HCT116 (cell line): Measurements from ENCODE around the gene CACNA1E. TPM values are rescaled to one million over a fixed set of nuclear protein-coding genes. Genes with fewer than 3 reads are reported as not detected.

Source experiments
- ATAC-seq: fragments of 200-7000 bp; cut with Tn5 transposase; 2 replicates; pipeline ENCODE4 v1.9.1; 2020; ENCODE audit warnings: mild to moderate bottlenecking, moderate library complexity
- BruUV-seq: library from RNA; stranded (reverse); fragments of 400-500 nt; replicated peaks from 2 replicates; lab custom pipeline; 2021; lab: Mats Ljungman, UMichigan
- CTCF ChIA-PET: fragments of 300-600 bp; sonication (Branson Sonifier 250); formaldehyde crosslinking; loops from one replicate; lab custom pipeline; 2021; ENCODE audit warnings: antibody characterized with exemption; lab: Charles Lee
- POLR2A ChIA-PET: fragments of 300-600, 350-600 bp; sonication (Branson Sonifier 250); formaldehyde crosslinking; loops from one replicate; lab custom pipeline; 2021; ENCODE audit warnings: antibody characterized with exemption; lab: Charles Lee
- RAD21 ChIA-PET, 2 experiments: fragments of 300-600 bp; sonication (Branson Sonifier 250); formaldehyde crosslinking; loops; one replicate each; lab custom pipeline; 2023; ENCODE audit warnings: low total read pairs in 2 of 2; ENCODE audit not compliant: uncharacterized antibody in 2 of 2, unreplicated experiment in 2 of 2, low non-redundant PET in 1 of 2; lab: Charles Lee
- DNase-seq: peaks from one replicate; pipeline ENCODE4 v3.0.0-alpha.2; 2010; ENCODE audit warnings: low read depth, low spot score
- H2AFZ ChIP-seq: fragments of 200-600 bp; shearing (Covaris generic), sonication (generic); 2 replicates; pipeline ENCODE4 v1.6.1; 2017; ENCODE audit warnings: low read depth, mixed run types, mixed read lengths, antibody characterized with exemption, low read length; ENCODE audit not compliant: poor library complexity, severe bottlenecking
- H3K27ac ChIP-seq: 2 replicates; pipeline ENCODE4 v1.5.1; 2012; ENCODE audit warnings: low read depth, low read length
- H3K27me3 ChIP-seq: fragments of 200-600 bp; sonication (generic); 2 replicates; pipeline ENCODE4 v1.6.1; 2016; ENCODE audit warnings: mixed run types, low read length, mixed read lengths; ENCODE audit not compliant: insufficient read depth
- H3K36me3 ChIP-seq, 2 experiments: fragments of 200-500 bp in 1 of 2; fragments of 200-600 bp in 1 of 2; sonication (Bioruptor generic) in 1 of 2; sonication (generic) in 1 of 2; 2 replicates each; pipeline versions ENCODE4 v1.5.1 to v1.6.1; 2014 to 2016; ENCODE audit warnings: low read length in 2 of 2, inconsistent platforms in 1 of 2, mixed read lengths in 1 of 2, mixed run types in 1 of 2; ENCODE audit not compliant: insufficient read depth in 2 of 2, control insufficient read depth in 1 of 2
- H3K4me1 ChIP-seq, 2 experiments: fragments of 200-600 bp in 1 of 2; sonication (generic) in 1 of 2; 2 replicates each; pipeline versions ENCODE4 v1.5.1 to v1.6.1; 2012 to 2017; ENCODE audit warnings: low read length in 2 of 2, inconsistent platforms in 1 of 2, mild to moderate bottlenecking in 1 of 2, mixed read lengths in 1 of 2, mixed run types in 1 of 2, moderate library complexity in 1 of 2; ENCODE audit not compliant: insufficient read depth in 2 of 2, control insufficient read depth in 1 of 2
- H3K4me2 ChIP-seq: fragments of 200-600 bp; sonication (generic); 2 replicates; pipeline ENCODE4 v1.6.1; 2017; ENCODE audit warnings: mixed run types, low read length, mixed read lengths
- H3K4me3 ChIP-seq, 2 experiments: fragments of 200-600 bp in 1 of 2; sonication (generic) in 1 of 2; replicated peaks in 1 of 2; 2 replicates each; pipeline ENCODE4 v1.5.1; 2011 to 2016; ENCODE audit warnings: low read length in 2 of 2, control low read depth in 1 of 2, low read depth in 1 of 2, mild to moderate bottlenecking in 1 of 2, mixed read lengths in 1 of 2, mixed run types in 1 of 2
- H3K79me2 ChIP-seq: fragments of 200-600 bp; sonication (generic); 2 replicates; pipeline ENCODE4 v1.6.1; 2017; ENCODE audit warnings: mild to moderate bottlenecking, mixed run types, low read length, moderate library complexity, mixed read lengths; ENCODE audit not compliant: insufficient read depth
- H3K9ac ChIP-seq: fragments of 200-600 bp; sonication (generic); 2 replicates; pipeline ENCODE4 v1.6.1; 2016; ENCODE audit warnings: low read length, mixed read lengths
- H3K9me2 ChIP-seq: fragments of 200-600 bp; sonication (generic), shearing (Covaris generic); 2 replicates; pipeline ENCODE4 v1.6.1; 2017; ENCODE audit warnings: mixed run types, mild to moderate bottlenecking, moderate library complexity; ENCODE audit not compliant: insufficient read depth
- H3K9me3 ChIP-seq, 2 experiments: fragments of 200-500 bp in 1 of 2; fragments of 200-600 bp in 1 of 2; sonication (Bioruptor generic) in 1 of 2; sonication (generic) in 1 of 2; 2 replicates each; pipeline ENCODE4 v1.6.1; 2014 to 2017; ENCODE audit warnings: low read length in 2 of 2, mixed read lengths in 2 of 2, inconsistent platforms in 1 of 2, low read depth in 1 of 2, mild to moderate bottlenecking in 1 of 2, mixed run types in 1 of 2, moderate library complexity in 1 of 2; ENCODE audit not compliant: control insufficient read depth in 1 of 2, insufficient read depth in 1 of 2
- H4K20me1 ChIP-seq: fragments of 200-600 bp; sonication (generic), shearing (Covaris generic); 2 replicates; pipeline ENCODE4 v1.6.1; 2017; ENCODE audit warnings: mixed run types, mild to moderate bottlenecking, moderate library complexity; ENCODE audit not compliant: insufficient read depth
- CBX3 ChIP-seq: IDR thresholded peaks from 2 replicates; pipeline ENCODE4 v1.6.1; 2012; ENCODE audit warnings: low read depth
- JUND ChIP-seq: IDR thresholded peaks from 2 replicates; pipeline ENCODE4 v1.6.1; 2012
- POLR2A ChIP-seq: IDR thresholded peaks from 2 replicates; pipeline ENCODE4 v1.7.0; 2011; ENCODE audit warnings: borderline replicate concordance; ENCODE audit not compliant: insufficient read depth, insufficient read length; ENCODE audit errors: extremely low read depth
- POLR2AphosphoS5 ChIP-seq: IDR thresholded peaks from 2 replicates; pipeline ENCODE4 v1.6.1; 2011; ENCODE audit warnings: mild to moderate bottlenecking, low read depth, low read length, moderate library complexity
- RAD21 ChIP-seq: IDR thresholded peaks from 2 replicates; pipeline ENCODE4 v1.6.1; 2012; ENCODE audit warnings: low read depth, mild to moderate bottlenecking
- SP1 ChIP-seq: IDR thresholded peaks from 2 replicates; pipeline ENCODE4 v1.6.1; 2012; ENCODE audit warnings: low read depth
- TCF7L2 ChIP-seq: IDR thresholded peaks from 2 replicates; pipeline ENCODE4 v1.7.0; 2011; ENCODE audit warnings: borderline replicate concordance, inconsistent platforms; ENCODE audit not compliant: insufficient read depth, insufficient read length; ENCODE audit errors: extremely low read depth
- ZFX ChIP-seq: fragments of 450-650 bp; IDR thresholded peaks from 2 replicates; pipeline ENCODE4 v1.6.1; 2017
- intact Hi-C: fragments of 100-400 bp; cut with micrococcal nuclease; formaldehyde crosslinking; loops from 2 replicates; pipeline ENCODE4 v1.10.0; 2022
- total RNA-seq: library from RNA; stranded (reverse); gene quantifications from one replicate; pipeline ENCODE4 v1.2.1, GENCODE V29; 2021; ENCODE audit not compliant: unreplicated experiment

CACNA1E gene
- total RNA-seq, 1 experiment from 2014 or later: 0.02 TPM

DNA sequence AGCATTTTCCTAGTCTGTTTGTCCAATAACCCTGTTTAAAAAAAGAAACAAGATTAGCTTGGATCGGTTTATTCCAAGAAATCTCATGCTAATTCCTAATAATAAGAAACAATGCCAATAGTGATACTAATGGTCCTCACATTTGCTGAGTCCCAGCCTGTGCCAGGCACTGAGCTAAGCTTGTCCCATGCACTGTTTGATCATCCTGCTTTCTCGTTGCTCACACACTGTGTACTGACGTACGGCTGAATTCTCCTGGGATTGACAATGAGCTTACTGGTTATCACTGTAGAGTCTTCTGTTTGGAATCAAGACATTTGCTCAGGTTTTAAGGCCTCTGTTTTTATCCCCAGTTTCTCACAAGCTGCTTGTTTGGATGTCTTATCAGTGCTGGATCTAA is 71.1 kb downstream of the CACNA1E start:
- Histone ChIP-seq H3K9me2 (no peaks in the 10 kb centered on the region), H2AFZ (no peak overlapping the region), H3K9ac (no peak overlapping the region), H3K4me1 (no peaks in the 10 kb centered on the region), H3K27me3 (peaks cover 58% of the 10 kb centered on the region), H3K9me3 (no peaks in the 10 kb centered on the region), H4K20me1 (no peaks in the 10 kb centered on the region), H3K4me3 (no peak overlapping the region), H3K27ac (no peak overlapping the region), H3K4me2 (no peak overlapping the region), H3K36me3 (no peaks in the 10 kb centered on the region; a peak in 1 of 4 replicates), H3K79me2 (no peaks in the 10 kb centered on the region)
- CTCF ChIA-PET: no interaction called here
- POLR2A ChIA-PET: no interaction called here
- ATAC-seq (no peak), DNase-seq (no peak)
- no TSS peak for BruUV-seq
- no peak for TF ChIP-seq RAD21
- TF ChIP-seq CBX3: no peak
- no peak for TF ChIP-seq POLR2A
- TF ChIP-seq SP1: no peak
- RAD21 ChIA-PET: no interaction called here
- intact Hi-C loops: no loop called here

DNA sequence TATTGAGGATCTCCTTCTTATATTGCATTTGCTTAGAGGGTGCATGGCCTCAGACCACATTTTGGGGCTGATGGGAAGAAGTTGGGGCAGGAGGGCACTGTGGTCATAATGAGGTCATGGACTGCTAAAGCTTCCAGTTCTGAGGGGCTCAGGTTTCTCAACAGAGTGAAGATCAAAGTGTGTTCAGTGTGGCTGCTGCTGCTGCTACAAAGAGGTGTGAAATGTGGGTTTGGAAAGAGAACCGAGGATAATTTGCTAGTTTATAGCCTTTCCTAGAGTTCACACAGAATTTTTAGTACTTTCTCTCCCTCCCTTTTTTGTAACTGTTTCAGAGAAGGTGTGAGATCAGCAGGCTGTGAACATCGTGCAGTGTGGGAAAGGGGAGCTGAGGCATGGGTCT is 73.3 kb downstream of the CACNA1E start:
- H3K9ac ChIP-seq: no peak overlapping the region
- BruUV-seq: no TSS peak
- no peaks in the 10 kb centered on the region for H3K79me2 ChIP-seq
- no peak overlapping the region for H2AFZ ChIP-seq
- peaks cover 62% of the 10 kb centered on the region for H3K27me3 ChIP-seq
- no peak for DNase-seq
- ChIA-PET POLR2A (no interaction called here), RAD21 (no interaction called here), CTCF (no interaction called here)
- H3K9me3 ChIP-seq: no peaks in the 10 kb centered on the region
- TF ChIP-seq TCF7L2 (no peak), ZFX (no peak), JUND (no peak), POLR2AphosphoS5 (no peak)
- intact Hi-C loops: no loop called here
- H3K4me3 ChIP-seq: no peak overlapping the region
- no peak overlapping the region for H3K4me2 ChIP-seq
- no peaks in the 10 kb centered on the region for H3K9me2 ChIP-seq
- no peak overlapping the region for H3K27ac ChIP-seq
- H4K20me1 ChIP-seq: no peaks in the 10 kb centered on the region
- H3K36me3 ChIP-seq: no peaks in the 10 kb centered on the region; a peak in 1 of 4 replicates
- no peaks in the 10 kb centered on the region for H3K4me1 ChIP-seq
- no peak for ATAC-seq
